ENCODE data around the gene HSDL2.
"Not testable (repeated sequence)": the region's sequence is repeated elsewhere in the genome, so short reads cannot be mapped to it uniquely, and the experiment has no call there.

Gene HSDL2

GRCh38 chr9:112366591-112366990, 13.3 kb upstream of the HSDL2 start:
- DNase-seq (ENCODE audit: low read depth): no peak

- DNase-seq (ENCODE audit: low read depth): no peak
These were observed 12.4 kb upstream of the HSDL2 start for GRCh38 chr9:112367465-112367864.

GRCh38 chr9:112369817-112370216, 10.1 kb upstream of the HSDL2 start:
- no peak for DNase-seq (ENCODE audit: low read depth)

- no peak for DNase-seq (ENCODE audit: low read depth)
These were observed 8.8 kb upstream of the HSDL2 start for GRCh38 chr9:112371060-112371459.

GRCh38 chr9:112373666-112374065, 6.2 kb upstream of the HSDL2 start:
- not testable (repeated sequence) for DNase-seq (ENCODE audit: low read depth)

- not testable (repeated sequence) for DNase-seq (ENCODE audit: low read depth)
These were observed 5.7 kb upstream of the HSDL2 start for GRCh38 chr9:112374232-112374631.

- DNase-seq (ENCODE audit: low read depth): no peak
These were observed 4.5 kb upstream of the HSDL2 start for GRCh38 chr9:112375361-112375760.

GRCh38 chr9:112377087-112377486, 2.8 kb upstream of the HSDL2 start:
- DNase-seq (ENCODE audit: low read depth): no peak

GRCh38 chr9:112377684-112378327, 2.1 kb upstream of the HSDL2 start:
- no peak for DNase-seq (ENCODE audit: low read depth)

GRCh38 chr9:112378328-112379176, 1.4 kb upstream of the HSDL2 start:
- peak; percentile 11 for DNase-seq (ENCODE audit: low read depth)

- DNase-seq (ENCODE audit: low read depth): peak; percentile 98
These were observed 469 bp upstream of the HSDL2 start for GRCh38 chr9:112379177-112380101.

GRCh38 chr9:112380825-112381221, 915 bp downstream of the HSDL2 start:
- no peak for DNase-seq (ENCODE audit: low read depth)

GRCh38 chr9:112382066-112382465, 2.2 kb downstream of the HSDL2 start:
- no peak for DNase-seq (ENCODE audit: low read depth)

GRCh38 chr9:112382501-112383364, 2.8 kb downstream of the HSDL2 start:
- DNase-seq (ENCODE audit: low read depth): no peak

GRCh38 chr9:112384219-112384618, 4.3 kb downstream of the HSDL2 start:
- DNase-seq (ENCODE audit: low read depth): no peak

GRCh38 chr9:112384690-112385089, 4.8 kb downstream of the HSDL2 start:
- DNase-seq (ENCODE audit: low read depth): no peak

GRCh38 chr9:112387115-112387514, 7.2 kb downstream of the HSDL2 start:
- no peak for DNase-seq (ENCODE audit: low read depth)

GRCh38 chr9:112389897-112390296, 10.0 kb downstream of the HSDL2 start:
- not testable (repeated sequence) for DNase-seq (ENCODE audit: low read depth)

- DNase-seq (ENCODE audit: low read depth): not testable (repeated sequence)
These were observed 12.1 kb downstream of the HSDL2 start for GRCh38 chr9:112391936-112392560.

GRCh38 chr9:112393146-112393545, 13.2 kb downstream of the HSDL2 start:
- not testable (repeated sequence) for DNase-seq (ENCODE audit: low read depth)

- no peak for DNase-seq (ENCODE audit: low read depth)
These were observed 16.5 kb downstream of the HSDL2 start for GRCh38 chr9:112396416-112396815.

Measured in activated T-cell treated with anti-CD3 and anti-CD28 coated beads for 24 hours (primary cell).